ENCODE measurements around the gene NFX1.

DNA sequence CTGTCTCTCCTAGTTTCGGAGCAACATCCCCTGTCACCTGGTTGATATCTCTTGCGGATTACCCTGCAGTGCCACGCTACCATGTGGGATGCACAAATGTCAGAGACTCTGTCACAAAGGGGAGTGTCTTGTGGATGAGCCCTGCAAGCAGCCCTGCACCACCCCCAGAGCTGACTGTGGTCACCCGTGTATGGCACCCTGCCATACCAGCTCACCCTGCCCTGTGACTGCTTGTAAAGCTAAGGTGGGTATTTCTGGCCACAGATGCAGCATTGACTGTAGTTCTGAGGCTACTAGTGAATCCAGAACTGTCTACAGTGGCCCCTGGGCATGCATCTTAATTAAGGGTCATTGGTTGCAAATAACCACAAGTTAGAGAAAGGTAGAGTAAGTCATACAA is 61.2 kb downstream of the NFX1 start:
- TF ChIP-seq POLR2AphosphoS5 (IDR thresholded peaks at IDR 0.05; ENCODE audit: low read depth, low read length) (no peak), TAF1 (IDR thresholded peaks at IDR 0.05; ENCODE audit: borderline replicate concordance, insufficient read depth, low read length) (no peak), REST (IDR thresholded peaks at IDR 0.05; ENCODE audit: insufficient read depth in 1 of 2, low read depth in 2 of 2, low read length in 2 of 2) (no peak), SIN3A (IDR thresholded peaks at IDR 0.05; ENCODE audit: borderline replicate concordance, insufficient read depth, low read length) (no peak)

Data from PFSK-1 (cell line).